ENCODE measurements around the gene HSPB6.
"Not testable (repeated sequence)": the region's sequence is repeated elsewhere in the genome, so short reads cannot be mapped to it uniquely, and the experiment has no call there.

HSPB6 gene

GRCh38 chr19:35732540-35733179, 24.2 kb downstream of the HSPB6 start:
- DNase-seq (ENCODE audit: low read depth in 2 of 2, low spot score in 1 of 2), result no peak

- DNase-seq (ENCODE audit: low read depth in 2 of 2, low spot score in 1 of 2), result no peak
Observed at GRCh38 chr19:35731779-35732405, 24.9 kb downstream of the HSPB6 start.

- DNase-seq (ENCODE audit: low read depth in 2 of 2, low spot score in 1 of 2), result no peak
Observed at GRCh38 chr19:35731353-35731752, 25.5 kb downstream of the HSPB6 start.

- no peak for DNase-seq (ENCODE audit: low read depth in 2 of 2, low spot score in 1 of 2)
Observed at GRCh38 chr19:35730326-35730725, 26.5 kb downstream of the HSPB6 start.

- DNase-seq (ENCODE audit: low read depth in 2 of 2, low spot score in 1 of 2), result no peak
Observed at GRCh38 chr19:35729763-35730162, 27.1 kb downstream of the HSPB6 start.

- DNase-seq (ENCODE audit: low read depth in 2 of 2, low spot score in 1 of 2), result no peak
Observed at GRCh38 chr19:35729021-35729420, 27.8 kb downstream of the HSPB6 start.

GRCh38 chr19:35727956-35728706, 28.7 kb downstream of the HSPB6 start:
- DNase-seq (ENCODE audit: low read depth in 2 of 2, low spot score in 1 of 2), result no peak

GRCh38 chr19:35727053-35727955, 29.5 kb downstream of the HSPB6 start:
- DNase-seq (ENCODE audit: low read depth in 2 of 2, low spot score in 1 of 2), result no peak

GRCh38 chr19:35725216-35725861, 31.5 kb downstream of the HSPB6 start:
- no peak for DNase-seq (ENCODE audit: low read depth in 2 of 2, low spot score in 1 of 2)

- DNase-seq (ENCODE audit: low read depth in 2 of 2, low spot score in 1 of 2), result no peak
Observed at GRCh38 chr19:35724560-35724959, 32.3 kb downstream of the HSPB6 start.

- DNase-seq (ENCODE audit: low read depth in 2 of 2, low spot score in 1 of 2), result not testable (repeated sequence)
Observed at GRCh38 chr19:35724132-35724531, 32.7 kb downstream of the HSPB6 start.

GRCh38 chr19:35723671-35724070, 33.2 kb downstream of the HSPB6 start:
- DNase-seq (ENCODE audit: low read depth in 2 of 2, low spot score in 1 of 2), result no peak

GRCh38 chr19:35722897-35723296, 33.9 kb downstream of the HSPB6 start:
- no peak for DNase-seq (ENCODE audit: low read depth in 2 of 2, low spot score in 1 of 2)

- DNase-seq (ENCODE audit: low read depth in 2 of 2, low spot score in 1 of 2), result no peak
Observed at GRCh38 chr19:35722461-35722860, 34.4 kb downstream of the HSPB6 start.

GRCh38 chr19:35721374-35721773, 35.5 kb downstream of the HSPB6 start:
- no peak for DNase-seq (ENCODE audit: low read depth in 2 of 2, low spot score in 1 of 2)

- DNase-seq (ENCODE audit: low read depth in 2 of 2, low spot score in 1 of 2), result no peak
Observed at GRCh38 chr19:35720648-35721047, 36.2 kb downstream of the HSPB6 start.

GRCh38 chr19:35720163-35720524, 36.7 kb downstream of the HSPB6 start:
- DNase-seq (ENCODE audit: low read depth in 2 of 2, low spot score in 1 of 2), result no peak

- no peak for DNase-seq (ENCODE audit: low read depth in 2 of 2, low spot score in 1 of 2)
Observed at GRCh38 chr19:35719402-35720162, 37.2 kb downstream of the HSPB6 start.

GRCh38 chr19:35718345-35719041, 38.3 kb downstream of the HSPB6 start:
- no peak for DNase-seq (ENCODE audit: low read depth in 2 of 2, low spot score in 1 of 2)

All from stimulated activated CD8-positive, alpha-beta memory T cell treated with anti-CD3 and anti-CD28 coated beads, Interleukin-4, amount 100 ng/mL, for 1 hour (primary cell).